Measurements from ENCODE around the gene RPL19. TPM values are rescaled to one million over a fixed set of nuclear protein-coding genes. Genes with fewer than 3 reads are reported as not detected.

RPL19 gene
- total RNA-seq, 1 experiment from 2014 or later, result 3,055 TPM

DNA sequence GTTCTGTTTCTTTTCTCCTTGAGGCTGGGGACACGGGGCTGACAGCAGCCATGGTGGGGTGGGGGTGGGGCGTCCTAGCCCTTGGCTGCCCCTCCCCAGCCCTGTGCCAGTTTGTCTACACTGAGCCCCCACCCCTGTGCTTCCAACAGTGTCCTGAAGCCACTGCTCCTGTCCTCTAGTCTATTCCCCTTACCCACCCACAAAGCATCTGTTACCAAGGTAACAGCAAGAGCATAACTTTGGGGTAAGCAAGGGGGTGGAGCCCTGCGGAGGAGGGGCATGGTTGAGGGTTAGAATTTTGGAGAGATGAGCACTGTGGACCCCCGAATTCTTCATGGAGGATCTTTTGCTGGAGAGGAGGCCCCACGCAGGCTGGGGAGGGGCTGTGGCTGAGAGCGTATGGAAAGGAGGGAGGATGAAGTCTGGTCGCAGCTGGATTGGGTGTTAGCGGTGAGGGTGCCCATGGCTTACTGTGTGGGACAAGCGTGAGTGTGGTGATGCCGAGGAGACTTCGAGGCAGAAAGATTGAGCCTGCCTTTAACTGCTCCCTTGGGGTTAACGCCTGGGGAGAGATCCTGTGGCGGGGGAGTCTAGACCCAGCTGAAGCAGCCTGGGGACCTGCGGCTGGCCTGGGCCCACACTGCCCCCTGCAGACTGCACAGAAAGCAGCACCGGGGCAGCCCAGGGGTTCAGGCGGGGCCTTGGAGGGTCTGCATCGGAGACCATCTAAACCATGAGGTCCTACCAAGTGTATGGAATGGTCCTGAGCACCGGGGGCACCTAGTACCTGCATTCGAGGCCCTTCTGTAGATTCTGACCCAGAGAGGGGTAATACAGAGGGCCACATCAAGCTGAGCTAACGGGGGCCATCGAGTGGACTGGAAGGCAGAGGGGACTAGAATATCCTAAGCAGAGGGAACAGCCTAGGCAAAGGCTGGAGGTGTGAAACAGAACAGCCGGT lies 31.8 kb downstream of the RPL19 start:
- peak; percentile 75 for DNase-seq (ENCODE audit: unreplicated experiment)
- no TSS peak for BruUV-seq (replicated peaks)
- POLR2A ChIA-PET, result interaction anchor here (0.6 to 3.6 kb wide), 8 partner anchors 13 to 1377 kb away, joined by 3 to 28 read pairs (median 4); partner anchors contain the start of gene RPL19
- CTCF ChIA-PET, result interaction anchor here (0.6 to 21.6 kb wide), 15 partner anchors 10 to 650 kb away, joined by 3 to 485 read pairs (median 4); partner anchors contain the start of genes PLXDC1 and RPL19
- Mint-ChIP-seq H3K4me1 (ENCODE audit: insufficient read depth, unreplicated experiment) (peaks cover 37% of the 10 kb centered on the region), H3K4me3 (ENCODE audit: unreplicated experiment) (no peak overlapping the region), H3K9me3 (ENCODE audit: unreplicated experiment) (no peaks in the 10 kb centered on the region), H3K36me3 (ENCODE audit: insufficient read depth, unreplicated experiment) (no peaks in the 10 kb centered on the region), H3K27me3 (ENCODE audit: insufficient read depth, unreplicated experiment) (no peaks in the 10 kb centered on the region), H3K27ac (ENCODE audit: low read depth, unreplicated experiment) (peak overlapping the region; percentile 78)
- intact Hi-C loops (cut with micrococcal nuclease), result no loop called here
- TF ChIP-seq, protein P1, sequence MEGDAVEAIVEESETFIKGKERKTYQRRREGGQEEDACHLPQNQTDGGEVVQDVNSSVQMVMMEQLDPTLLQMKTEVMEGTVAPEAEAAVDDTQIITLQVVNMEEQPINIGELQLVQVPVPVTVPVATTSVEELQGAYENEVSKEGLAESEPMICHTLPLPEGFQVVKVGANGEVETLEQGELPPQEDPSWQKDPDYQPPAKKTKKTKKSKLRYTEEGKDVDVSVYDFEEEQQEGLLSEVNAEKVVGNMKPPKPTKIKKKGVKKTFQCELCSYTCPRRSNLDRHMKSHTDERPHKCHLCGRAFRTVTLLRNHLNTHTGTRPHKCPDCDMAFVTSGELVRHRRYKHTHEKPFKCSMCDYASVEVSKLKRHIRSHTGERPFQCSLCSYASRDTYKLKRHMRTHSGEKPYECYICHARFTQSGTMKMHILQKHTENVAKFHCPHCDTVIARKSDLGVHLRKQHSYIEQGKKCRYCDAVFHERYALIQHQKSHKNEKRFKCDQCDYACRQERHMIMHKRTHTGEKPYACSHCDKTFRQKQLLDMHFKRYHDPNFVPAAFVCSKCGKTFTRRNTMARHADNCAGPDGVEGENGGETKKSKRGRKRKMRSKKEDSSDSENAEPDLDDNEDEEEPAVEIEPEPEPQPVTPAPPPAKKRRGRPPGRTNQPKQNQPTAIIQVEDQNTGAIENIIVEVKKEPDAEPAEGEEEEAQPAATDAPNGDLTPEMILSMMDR (IDR thresholded peaks at IDR 0.05; ENCODE audit: unreplicated experiment), result peak; percentile 74

GRCh38 chr17:39235555-39236449 lies 35.7 kb downstream of the RPL19 start:
- peak; percentile 73 for DNase-seq (ENCODE audit: unreplicated experiment)
- BruUV-seq (replicated peaks), result no TSS peak
- H3K36me3 Mint-ChIP-seq (ENCODE audit: insufficient read depth, unreplicated experiment), result no peaks in the 10 kb centered on the region
- CTCF ChIA-PET, result interaction anchor here (0.5 to 21.6 kb wide), 21 partner anchors 9 to 373 kb away, joined by 3 to 485 read pairs (median 4); partner anchors contain the start of gene RPL19
- intact Hi-C loops (cut with micrococcal nuclease), result loop anchor here (5.0 kb wide), 1 partner anchor 84 kb away; the partner anchor contains the start of gene PLXDC1
- TF ChIP-seq, protein P1 (IDR thresholded peaks at IDR 0.05; ENCODE audit: unreplicated experiment), result peak; percentile 78
- no peaks in the 10 kb centered on the region for H3K9me3 Mint-ChIP-seq (ENCODE audit: unreplicated experiment)
- no peak overlapping the region for H3K27ac Mint-ChIP-seq (ENCODE audit: low read depth, unreplicated experiment)
- H3K4me3 Mint-ChIP-seq (ENCODE audit: unreplicated experiment), result no peak overlapping the region
- POLR2A ChIA-PET, result interaction anchor here (0.6 to 2.6 kb wide), 8 partner anchors 16 to 225 kb away, joined by 3 to 15 read pairs (median 4); partner anchors contain the start of genes CDK12 and RPL19
- H3K4me1 Mint-ChIP-seq (ENCODE audit: insufficient read depth, unreplicated experiment), result peaks cover 33% of the 10 kb centered on the region
- H3K27me3 Mint-ChIP-seq (ENCODE audit: insufficient read depth, unreplicated experiment), result no peaks in the 10 kb centered on the region

DNA sequence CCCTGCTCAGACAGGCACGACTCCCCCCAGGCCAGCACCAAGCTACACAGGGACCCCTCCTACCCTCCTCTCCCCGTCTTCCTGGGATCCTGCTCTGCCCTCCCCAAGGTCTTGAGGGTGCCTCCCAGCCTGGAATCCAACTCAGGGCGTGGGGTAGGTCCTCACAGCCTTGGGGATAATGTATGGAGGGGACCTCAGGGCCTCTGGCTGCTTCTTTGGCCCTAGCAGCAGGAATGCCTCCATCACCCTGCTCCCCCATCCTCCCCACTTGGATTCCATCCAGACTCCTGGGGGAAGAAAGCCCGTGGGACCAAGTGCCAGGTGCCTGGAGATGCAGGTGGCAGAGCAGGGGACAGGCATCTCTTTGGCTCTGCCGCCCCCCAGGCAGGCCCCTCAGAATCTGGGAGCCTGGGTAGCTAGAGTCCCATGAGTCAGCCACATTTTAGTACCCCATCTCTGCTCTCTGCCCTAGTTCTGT lies 36.4 kb downstream of the RPL19 start:
- no TSS peak for BruUV-seq (replicated peaks)
- Mint-ChIP-seq H3K36me3 (ENCODE audit: insufficient read depth, unreplicated experiment) (no peaks in the 10 kb centered on the region), H3K27ac (ENCODE audit: low read depth, unreplicated experiment) (no peak overlapping the region), H3K27me3 (ENCODE audit: insufficient read depth, unreplicated experiment) (no peaks in the 10 kb centered on the region), H3K9me3 (ENCODE audit: unreplicated experiment) (no peaks in the 10 kb centered on the region), H3K4me3 (ENCODE audit: unreplicated experiment) (no peak overlapping the region), H3K4me1 (ENCODE audit: insufficient read depth, unreplicated experiment) (peaks cover 28% of the 10 kb centered on the region)
- TF ChIP-seq, protein P1 (IDR thresholded peaks at IDR 0.05; ENCODE audit: unreplicated experiment), result no peak
- CTCF ChIA-PET, result interaction anchor here (0.5 to 21.6 kb wide), 19 partner anchors 9 to 257 kb away, joined by 3 to 485 read pairs (median 5); partner anchors contain the start of genes CDK12 and RPL19
- intact Hi-C loops (cut with micrococcal nuclease), result loop anchor here (5.0 kb wide), 1 partner anchor 84 kb away; the partner anchor contains the start of gene PLXDC1
- POLR2A ChIA-PET, result interaction anchor here (0.6 to 2.6 kb wide), 9 partner anchors 17 to 225 kb away, joined by 3 to 15 read pairs (median 4); partner anchors contain the start of genes CDK12 and RPL19
- DNase-seq (ENCODE audit: unreplicated experiment), result no peak
